ENCODE data around the gene MMP15. TPM values are rescaled to one million over a fixed set of nuclear protein-coding genes. Genes with fewer than 3 reads are reported as not detected.
A peak's percentile ranks its signal among the peaks of the same experiment; 100 is the strongest.
"Not testable (repeated sequence)": the region's sequence is repeated elsewhere in the genome, so short reads cannot be mapped to it uniquely, and the experiment has no call there.

Gene MMP15
- total RNA-seq, 1 donor from 2014 or later, result 5.8 TPM

DNA sequence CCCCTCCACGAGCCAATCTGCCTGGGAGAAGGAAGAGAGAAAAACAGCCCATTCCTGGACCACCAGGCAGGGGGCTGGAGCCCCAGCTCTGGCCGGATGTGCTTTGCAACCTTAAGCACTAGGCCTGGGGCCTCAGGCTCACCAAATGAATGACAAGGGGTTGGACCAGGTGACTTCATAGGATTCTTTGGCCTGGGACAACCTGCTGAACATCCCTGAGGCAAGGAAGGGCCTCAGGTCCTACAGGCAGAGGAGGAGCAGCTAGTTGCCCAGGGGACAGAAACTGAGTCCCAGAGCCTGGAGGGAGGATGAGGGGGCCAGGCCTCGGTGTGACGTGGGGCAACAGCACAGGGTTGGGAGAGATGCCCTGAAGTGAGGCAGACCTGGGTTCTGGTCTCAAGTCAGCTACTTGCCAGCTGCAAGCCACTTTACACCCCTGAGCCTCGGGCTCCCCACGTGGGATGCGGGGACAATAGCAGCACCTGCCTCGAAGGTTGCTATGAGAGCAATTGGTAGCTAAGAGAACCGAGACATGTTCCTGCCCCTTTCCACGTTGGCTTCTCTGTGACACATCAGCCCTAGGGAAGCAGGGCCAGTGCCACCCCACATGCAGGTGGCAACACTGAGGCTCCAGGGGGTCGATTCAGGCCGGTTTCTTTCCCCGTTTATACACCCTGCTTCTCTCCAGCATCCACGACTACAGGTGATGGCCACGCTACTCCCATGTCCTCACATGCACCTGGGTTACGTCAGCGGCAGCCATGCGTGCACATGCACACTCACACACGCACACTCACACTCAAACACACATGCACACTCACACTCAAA is 61.0 kb downstream of the MMP15 start:
- no peak for DNase-seq (ENCODE audit: low read depth in 2 of 2)

- no peak for DNase-seq (ENCODE audit: low read depth in 2 of 2)
These were observed 61.8 kb downstream of the MMP15 start for GRCh38 chr16:58087209-58087913.

GRCh38 chr16:58088091-58088490 is 62.5 kb downstream of the MMP15 start:
- peak in 1 of 2 donors; percentile 43 for DNase-seq (ENCODE audit: low read depth in 2 of 2)

GRCh38 chr16:58090396-58090795 is 64.8 kb downstream of the MMP15 start:
- not testable (repeated sequence) for DNase-seq (ENCODE audit: low read depth in 2 of 2)

DNA sequence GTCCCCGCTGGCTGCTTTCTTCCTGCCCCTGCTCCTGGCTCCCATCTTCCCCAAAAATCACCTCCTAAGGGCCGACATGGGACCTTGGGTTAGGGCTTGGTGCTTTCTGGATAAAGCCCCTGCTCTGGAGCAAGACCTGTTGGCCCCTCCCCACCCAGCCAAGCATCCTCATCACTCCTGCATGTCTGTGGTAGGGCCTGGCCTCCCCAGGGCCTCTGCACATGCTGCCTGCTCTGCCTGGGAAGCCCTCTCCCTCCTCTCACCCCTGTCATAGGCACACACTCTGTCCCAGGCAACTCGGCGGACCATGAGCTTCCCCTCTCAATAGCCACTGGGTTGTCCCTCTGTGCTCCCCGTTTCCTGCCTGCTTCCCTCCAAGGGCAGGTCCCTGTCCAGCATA is 68.5 kb downstream of the MMP15 start:
- no peak for DNase-seq (ENCODE audit: low read depth in 2 of 2)

DNA sequence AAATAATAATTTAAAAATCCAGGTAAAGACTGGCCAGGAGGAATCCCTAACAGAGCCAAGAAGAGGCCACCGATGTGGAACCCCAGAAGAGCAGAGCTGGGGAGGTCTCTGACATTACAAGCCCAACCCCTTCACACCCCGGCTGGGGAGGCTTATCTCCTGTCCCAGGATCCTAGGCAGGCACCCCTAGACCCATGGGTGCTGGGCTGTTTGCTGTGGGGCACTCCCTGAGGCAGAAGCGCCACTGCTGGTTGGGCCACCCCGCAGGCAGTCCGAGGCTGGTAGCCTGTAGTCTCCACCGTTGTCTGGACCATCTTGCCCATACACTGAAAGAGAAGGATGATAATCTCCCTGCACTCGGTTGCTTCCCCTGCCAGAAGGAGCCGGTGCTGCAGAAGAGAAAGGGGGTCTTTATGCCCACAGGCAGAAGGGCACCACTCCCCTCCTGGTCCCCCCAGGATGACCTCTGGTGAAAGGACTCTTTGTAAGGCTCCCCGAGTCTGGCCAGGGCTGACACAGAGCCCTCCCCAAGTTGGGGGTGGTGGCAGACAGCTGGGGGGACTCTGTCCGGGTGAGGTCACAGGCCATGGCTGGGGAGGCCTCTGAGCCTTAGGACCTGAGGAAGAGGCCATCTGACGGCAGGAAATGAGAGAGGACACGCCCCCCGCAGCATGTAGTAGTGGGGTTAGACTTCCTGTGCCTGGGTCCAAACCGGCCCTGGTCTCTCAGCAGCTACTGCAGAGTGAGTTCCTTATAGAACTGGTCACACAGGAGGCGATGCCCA is 69.4 kb downstream of the MMP15 start:
- DNase-seq (ENCODE audit: low read depth in 2 of 2), result no peak

- DNase-seq (ENCODE audit: low read depth in 2 of 2), result not testable (repeated sequence)
These were observed 70.0 kb downstream of the MMP15 start for GRCh38 chr16:58095575-58095960.

- DNase-seq (ENCODE audit: low read depth in 2 of 2), result no peak
These were observed 70.7 kb downstream of the MMP15 start for GRCh38 chr16:58096249-58096648.

Other genes with a start within 250 kb of the MMP15 start
- gene KIFC3, start 223.3 kb upstream of the MMP15 start, total RNA-seq, result 25.7 and 46.4 TPM in 2 replicates
- not detected in 2 replicates for gene CNGB1, start 54.6 kb upstream of the MMP15 start, total RNA-seq
- gene ZNF319, start 25.1 kb upstream of the MMP15 start, total RNA-seq, result 1.7 and 2.4 TPM in 2 replicates
- gene USB1, start 24.3 kb upstream of the MMP15 start, total RNA-seq, result 12.4 and 20.8 TPM in 2 replicates
- 44.5 and 52.6 TPM in 2 replicates for gene CFAP20, start 103.6 kb downstream of the MMP15 start, total RNA-seq
- 21.6 and 26.6 TPM in 2 replicates for gene CSNK2A2, start 172.4 kb downstream of the MMP15 start, total RNA-seq